GM18511 (cell line): ENCODE data around the gene ANKK1.

ENCODE experiments used
- ATAC-seq: cut with Tn5 transposase; IDR thresholded peaks from one replicate; pipeline ENCODE4 v1.9.1; 2021; ENCODE audit warnings: mild to moderate bottlenecking, moderate library complexity; ENCODE audit not compliant: unreplicated experiment

The ANKK1 gene

GRCh38 chr11:113387605-113388211, at the start of gene ANKK1:
ANKK1 (plus strand) TSS chr11:113387779; CDS start chr11:113387885, 106 bp downstream.
- ATAC-seq: no peak

GRCh38 chr11:113338730-113339129, 48.8 kb upstream of the ANKK1 start:
- ATAC-seq: no peak

GRCh38 chr11:113339929-113340589, 47.5 kb upstream of the ANKK1 start:
- no peak for ATAC-seq

GRCh38 chr11:113341388-113342165, 46.0 kb upstream of the ANKK1 start:
- no peak for ATAC-seq

GRCh38 chr11:113345978-113346377, 41.6 kb upstream of the ANKK1 start:
- no peak for ATAC-seq

GRCh38 chr11:113349528-113349927, 38.1 kb upstream of the ANKK1 start:
- ATAC-seq: no peak

- no peak for ATAC-seq
These were observed 37.1 kb upstream of the ANKK1 start for GRCh38 chr11:113350336-113351067.

GRCh38 chr11:113351068-113351450, 36.5 kb upstream of the ANKK1 start:
- no peak for ATAC-seq

- ATAC-seq: no peak
These were observed 36.1 kb upstream of the ANKK1 start for GRCh38 chr11:113351480-113351879.

GRCh38 chr11:113356203-113356602, 31.4 kb upstream of the ANKK1 start:
- no peak for ATAC-seq

GRCh38 chr11:113363406-113363805, 24.2 kb upstream of the ANKK1 start:
- no peak for ATAC-seq

- ATAC-seq: no peak
These were observed 23.5 kb upstream of the ANKK1 start for GRCh38 chr11:113363996-113364641.

- no peak for ATAC-seq
These were observed 21.7 kb upstream of the ANKK1 start for GRCh38 chr11:113365895-113366294.

GRCh38 chr11:113369411-113369810, 18.2 kb upstream of the ANKK1 start:
- ATAC-seq: no peak

- no peak for ATAC-seq
These were observed 16.9 kb upstream of the ANKK1 start for GRCh38 chr11:113370634-113371033.

GRCh38 chr11:113372309-113372708, 15.3 kb upstream of the ANKK1 start:
- ATAC-seq: no peak

- no peak for ATAC-seq
These were observed 14.3 kb upstream of the ANKK1 start for GRCh38 chr11:113373306-113373705.

GRCh38 chr11:113373981-113374560, 13.5 kb upstream of the ANKK1 start:
- no peak for ATAC-seq

GRCh38 chr11:113375402-113375801, 12.2 kb upstream of the ANKK1 start:
- no peak for ATAC-seq

GRCh38 chr11:113376156-113376555, 11.4 kb upstream of the ANKK1 start:
- ATAC-seq: no peak
